Body of pancreas (tissue), 4 donors: ENCODE data around the gene BACE2. TPM values are rescaled to one million over a fixed set of nuclear protein-coding genes. Genes with fewer than 3 reads are reported as not detected.

Experiments used
- ATAC-seq: fragments of 150-250 bp; one replicate; pipeline ENCODE4 v1.9.1; 2016
- DNase-seq, 4 donors: peaks; one replicate each; pipeline ENCODE4 v3.0.0-alpha.2; 2019
- H3K27ac ChIP-seq, 4 donors: fragments of 200-600 bp; sonication (generic); 1 replicate in 3 of 4; 2 replicates in 1 of 4; pipeline versions ENCODE4 v1.5.1 to v1.6.1; 2016 to 2019; ENCODE audit warnings: mild to moderate bottlenecking in 1 of 4, mixed read lengths in 1 of 4, moderate library complexity in 1 of 4
- H3K27me3 ChIP-seq, 2 donors: fragments of 200-600 bp; sonication (generic); one replicate each; pipeline ENCODE4 v1.6.0; 2016; ENCODE audit warnings: mild to moderate bottlenecking in 1 of 2
- H3K36me3 ChIP-seq, 2 donors: fragments of 200-600 bp; sonication (generic); replicated peaks in 1 of 2; 2 replicates each; pipeline ENCODE4 v1.5.1; 2016; ENCODE audit warnings: low read depth in 2 of 2; ENCODE audit not compliant: insufficient read depth in 1 of 2
- H3K4me1 ChIP-seq: fragments of 200-600 bp; sonication (generic); one replicate; pipeline ENCODE4 v1.6.0; 2016
- H3K4me3 ChIP-seq, 2 donors: fragments of 200-600 bp; sonication (generic); 1 replicate in 1 of 2; 2 replicates in 1 of 2; pipeline ENCODE4 v1.5.1; 2016 to 2019
- H3K9me3 ChIP-seq, 3 donors: fragments of 200-600 bp; sonication (generic); 1 replicate in 2 of 3; 2 replicates in 1 of 3; pipeline ENCODE4 v1.5.1; 2016
- POLR2A ChIP-seq, 3 donors: fragments of 450-650 bp; IDR thresholded peaks; one replicate each; pipeline ENCODE4 v1.6.1; 2016; ENCODE audit warnings: antibody characterized with exemption in 3 of 3, mild to moderate bottlenecking in 2 of 3
- WGBS, 2 donors: methylation state at CpG; one replicate each; pipeline ENCODE4 v1.1.5; 2017; 5-methylcytosine and 5-hydroxymethylcytosine counted together
- intact Hi-C: fragments of 100-400 bp; cut with DNase I; formaldehyde crosslinking; loops from one replicate; pipeline ENCODE4 v1.15.1; 2023
- total RNA-seq, 2 donors: library from RNA; depleted of rRNA; stranded (reverse); fragments of >200 nt; gene quantifications; one replicate each; pipeline ENCODE4 v1.1.0, GENCODE V29; 2016
- TF ChIP-seq, protein P1 (sequence below), 7 experiments: fragments of 450-650 bp in 4 of 7; fragments of 200-600 bp in 3 of 7; sonication (generic) in 3 of 7; IDR thresholded peaks; one replicate each; pipeline ENCODE4 v1.5.1; 2016 to 2019; ENCODE audit warnings: antibody characterized with exemption in 7 of 7

Gene BACE2
- total RNA-seq, 2 donors from 2014 or later = 86.4 to 107 TPM

DNA sequence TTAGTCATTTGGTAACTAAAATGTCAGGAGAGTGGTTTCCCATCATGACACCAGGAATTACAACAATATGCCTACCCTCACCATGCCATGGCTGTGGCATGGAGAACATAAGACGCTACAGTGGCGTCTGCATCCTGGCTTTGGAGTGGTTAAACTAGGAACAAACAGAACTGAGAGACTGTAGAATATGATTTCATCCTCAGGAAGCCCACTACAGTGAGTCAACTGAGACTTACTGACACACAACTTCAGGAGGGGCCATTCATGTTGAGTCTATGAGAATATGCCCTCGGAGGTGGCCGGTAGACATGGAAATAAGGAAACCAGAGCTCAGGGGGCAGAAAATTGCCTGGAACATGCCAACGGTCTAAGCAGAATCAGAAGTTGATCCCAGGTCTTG is 5.9 kb upstream of the BACE2 start:
- no peaks in the 10 kb centered on the region for H3K9me3 ChIP-seq
- 74 to 85% methylated on average over 5 of the region's 5 CpGs for WGBS, 2 donors
- intact Hi-C loops = no loop called here
- TF ChIP-seq, protein P1, sequence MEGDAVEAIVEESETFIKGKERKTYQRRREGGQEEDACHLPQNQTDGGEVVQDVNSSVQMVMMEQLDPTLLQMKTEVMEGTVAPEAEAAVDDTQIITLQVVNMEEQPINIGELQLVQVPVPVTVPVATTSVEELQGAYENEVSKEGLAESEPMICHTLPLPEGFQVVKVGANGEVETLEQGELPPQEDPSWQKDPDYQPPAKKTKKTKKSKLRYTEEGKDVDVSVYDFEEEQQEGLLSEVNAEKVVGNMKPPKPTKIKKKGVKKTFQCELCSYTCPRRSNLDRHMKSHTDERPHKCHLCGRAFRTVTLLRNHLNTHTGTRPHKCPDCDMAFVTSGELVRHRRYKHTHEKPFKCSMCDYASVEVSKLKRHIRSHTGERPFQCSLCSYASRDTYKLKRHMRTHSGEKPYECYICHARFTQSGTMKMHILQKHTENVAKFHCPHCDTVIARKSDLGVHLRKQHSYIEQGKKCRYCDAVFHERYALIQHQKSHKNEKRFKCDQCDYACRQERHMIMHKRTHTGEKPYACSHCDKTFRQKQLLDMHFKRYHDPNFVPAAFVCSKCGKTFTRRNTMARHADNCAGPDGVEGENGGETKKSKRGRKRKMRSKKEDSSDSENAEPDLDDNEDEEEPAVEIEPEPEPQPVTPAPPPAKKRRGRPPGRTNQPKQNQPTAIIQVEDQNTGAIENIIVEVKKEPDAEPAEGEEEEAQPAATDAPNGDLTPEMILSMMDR (IDR thresholded peaks at IDR 0.05) = no peak
- TF ChIP-seq POLR2A (IDR thresholded peaks at IDR 0.05) = no peak
- H3K4me3 ChIP-seq = no peak overlapping the region
- ATAC-seq (no peak), DNase-seq (no peak)
- no peak overlapping the region for H3K27ac ChIP-seq
- no peaks in the 10 kb centered on the region for H3K36me3 ChIP-seq
- H3K27me3 ChIP-seq = no peaks in the 10 kb centered on the region
- H3K4me1 ChIP-seq = peaks cover 16% of the 10 kb centered on the region

- ATAC-seq (no peak), DNase-seq (no peak)
- no peak overlapping the region for H3K4me3 ChIP-seq
- no peak overlapping the region for H3K27ac ChIP-seq
- no peaks in the 10 kb centered on the region for H3K9me3 ChIP-seq
- H3K27me3 ChIP-seq = no peaks in the 10 kb centered on the region
- H3K4me1 ChIP-seq = peaks cover 16% of the 10 kb centered on the region
- TF ChIP-seq, protein P1 (IDR thresholded peaks at IDR 0.05) = no peak
- no peak for TF ChIP-seq POLR2A (IDR thresholded peaks at IDR 0.05)
- intact Hi-C loops = no loop called here
- H3K36me3 ChIP-seq = no peaks in the 10 kb centered on the region
- WGBS, 2 donors = 92 to 93% methylated on average over 8 of the region's 8 CpGs
Measured at GRCh38 chr21:41163091-41163490, 4.9 kb upstream of the BACE2 start.

DNA sequence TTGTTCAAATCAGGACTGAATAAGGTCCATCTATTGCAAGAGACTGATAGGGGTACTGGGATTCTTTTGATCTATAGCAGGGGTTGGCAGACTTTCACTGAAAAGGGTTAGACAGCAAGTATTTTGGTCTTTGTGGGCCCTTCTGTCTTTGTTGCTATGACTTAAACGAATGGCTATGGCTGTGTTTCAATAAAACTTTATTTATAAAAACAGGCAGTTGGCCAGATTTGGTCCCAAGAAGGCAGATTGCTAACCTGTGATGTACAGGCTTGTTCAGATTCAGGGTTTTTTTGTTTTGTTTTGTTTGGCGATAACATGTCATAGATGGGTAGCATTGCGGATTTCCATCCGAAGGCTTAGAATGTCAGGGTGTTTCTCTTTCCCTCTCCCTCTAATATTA is 3.9 kb upstream of the BACE2 start:
- Histone ChIP-seq H3K27me3 (no peaks in the 10 kb centered on the region), H3K27ac (no peak overlapping the region), H3K36me3 (no peaks in the 10 kb centered on the region), H3K9me3 (no peaks in the 10 kb centered on the region), H3K4me1 (peaks cover 16% of the 10 kb centered on the region), H3K4me3 (no peak overlapping the region)
- no peak for DNase-seq
- TF ChIP-seq, protein P1 (IDR thresholded peaks at IDR 0.05) = no peak
- TF ChIP-seq POLR2A (IDR thresholded peaks at IDR 0.05) = no peak
- ATAC-seq = no peak
- intact Hi-C loops = no loop called here
- 87 to 88% methylated on average over 4 of the region's 4 CpGs for WGBS, 2 donors

DNA sequence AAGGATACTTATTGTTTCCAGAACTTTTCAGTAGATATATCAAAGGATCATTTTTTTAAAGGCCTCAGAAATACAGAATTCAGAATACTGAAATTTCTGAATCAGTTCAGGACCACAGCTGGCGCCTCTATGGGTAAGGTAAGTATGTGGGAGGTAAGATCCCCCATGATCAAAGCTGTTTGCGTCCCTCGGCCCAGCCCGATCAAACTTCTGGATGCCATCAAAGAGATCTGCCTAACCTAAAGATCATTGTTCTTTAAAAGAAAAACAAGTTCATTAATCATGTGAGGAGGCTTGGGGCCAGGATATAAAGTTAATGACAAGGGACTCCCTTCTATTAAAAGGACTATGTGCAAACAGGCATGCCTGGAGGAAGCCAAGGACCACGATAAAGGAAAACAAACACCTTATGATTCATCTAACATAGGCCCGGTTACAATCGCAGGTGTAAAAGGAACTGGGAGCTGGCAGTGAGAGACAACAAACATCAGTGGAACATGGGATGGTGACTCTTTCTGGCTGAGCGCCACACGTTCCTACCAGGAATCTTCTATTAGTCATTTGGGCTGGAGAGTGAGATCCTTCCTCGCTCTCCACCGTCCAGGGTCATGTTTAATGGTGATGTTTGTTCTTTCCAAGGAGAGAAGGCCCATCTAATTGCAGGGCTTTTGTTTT is 2.8 kb upstream of the BACE2 start:
- ATAC-seq (no peak), DNase-seq (peak; percentile 45 to 89 (median 67))
- Histone ChIP-seq H3K9me3 (no peaks in the 10 kb centered on the region), H3K4me3 (no peak overlapping the region), H3K27me3 (no peaks in the 10 kb centered on the region), H3K27ac (peak overlapping the region; percentile 18 to 48 (median 37)), H3K4me1 (peaks cover 27% of the 10 kb centered on the region), H3K36me3 (no peaks in the 10 kb centered on the region)
- TF ChIP-seq, protein P1 (IDR thresholded peaks at IDR 0.05) = no peak
- no peak for TF ChIP-seq POLR2A (IDR thresholded peaks at IDR 0.05)
- WGBS, 2 donors = 49 to 57% methylated on average over 11 of the region's 11 CpGs
- intact Hi-C loops = no loop called here

GRCh38 chr21:41166884-41167283 is 1.1 kb upstream of the BACE2 start:
- no peaks in the 10 kb centered on the region for H3K27me3 ChIP-seq
- H3K4me3 ChIP-seq = no peak overlapping the region
- no peaks in the 10 kb centered on the region for H3K36me3 ChIP-seq
- intact Hi-C loops = no loop called here
- ATAC-seq (no peak), DNase-seq (peak; percentile 15 to 49 (median 42))
- no peak for TF ChIP-seq POLR2A (IDR thresholded peaks at IDR 0.05)
- TF ChIP-seq, protein P1 (IDR thresholded peaks at IDR 0.05) = no peak
- H3K9me3 ChIP-seq = no peaks in the 10 kb centered on the region
- H3K27ac ChIP-seq = peak overlapping the region; percentile 82 to 93 (median 88)
- peaks cover 45% of the 10 kb centered on the region for H3K4me1 ChIP-seq
- 11 to 16% methylated on average over 11 to 12 of the region's 14 CpGs for WGBS, 2 donors
